ENCODE measurements around the gene EFCAB6.

- TF ChIP-seq POLR2A (IDR thresholded peaks at IDR 0.05): no peak
- no peak for TF ChIP-seq EP300 (IDR thresholded peaks at IDR 0.05; ENCODE audit: low read depth)
- TF ChIP-seq CTCF (IDR thresholded peaks at IDR 0.05): no peak
Observed at GRCh38 chr22:43652845-43653244, 159.3 kb downstream of the EFCAB6 start.

Measured in transverse colon (tissue), 3 donors.